ENCODE results near the gene PIN4.
"Not testable (repeated sequence)": the region's sequence is repeated elsewhere in the genome, so short reads cannot be mapped to it uniquely, and the experiment has no call there.

The PIN4 gene

GRCh38 chrX:72181178-72182125, at the start of gene PIN4:
Gene PIN4 (plus strand): TSS chrX:72181757. CDS start chrX:72181786, 29 bp downstream.
- DNase-seq: peak; percentile 86 to 97

- no peak for DNase-seq
Measured at GRCh38 chrX:72132456-72132855, 49.1 kb upstream of the PIN4 start.

- DNase-seq: no peak
Measured at GRCh38 chrX:72133851-72134546, 47.6 kb upstream of the PIN4 start.

GRCh38 chrX:72137846-72138495, 43.6 kb upstream of the PIN4 start:
- DNase-seq: no peak

GRCh38 chrX:72139538-72139937, 42.0 kb upstream of the PIN4 start:
- no peak for DNase-seq

GRCh38 chrX:72141372-72142004, 40.1 kb upstream of the PIN4 start:
- no peak for DNase-seq

GRCh38 chrX:72142094-72142793, 39.3 kb upstream of the PIN4 start:
- no peak for DNase-seq

DNA sequence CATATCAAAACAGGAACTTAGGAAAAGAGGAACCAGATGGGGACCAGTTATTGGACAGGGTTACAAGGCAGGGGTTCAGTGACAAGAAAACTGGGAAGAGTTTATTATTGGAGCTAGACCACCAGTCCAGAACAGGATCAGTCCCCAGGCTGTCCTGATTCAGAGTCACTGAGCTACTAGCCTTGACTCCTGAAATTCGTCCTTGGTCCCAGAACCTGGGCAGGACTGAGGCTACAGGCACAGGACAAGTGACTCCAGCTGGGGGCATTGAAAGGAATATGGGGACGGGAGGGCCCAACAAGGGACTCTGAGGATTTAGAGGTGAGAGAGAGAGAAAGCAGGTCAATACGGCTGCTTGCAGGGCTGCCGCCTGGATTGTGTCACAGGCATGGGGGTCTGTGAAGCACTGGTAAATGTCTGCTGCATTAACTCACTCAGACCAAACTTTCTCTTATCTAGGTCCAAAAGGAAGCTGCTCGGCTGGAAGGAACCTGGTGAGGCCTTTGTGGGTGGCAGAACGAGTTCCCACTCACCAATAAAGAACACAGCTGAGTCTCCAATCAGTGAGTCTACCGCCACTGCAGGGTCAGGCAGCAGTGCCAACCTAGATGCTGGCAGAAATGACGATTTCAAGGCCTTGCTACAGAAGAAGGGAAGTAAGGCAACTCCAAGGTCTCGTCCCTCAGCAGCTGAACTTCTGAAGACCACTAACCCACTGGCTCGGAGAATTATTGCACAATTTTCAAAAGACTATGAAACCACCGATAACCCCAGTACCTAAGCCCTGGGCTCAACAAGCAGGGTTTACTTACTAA, 38.6 kb upstream of the PIN4 start:
- no peak for DNase-seq

- no peak for DNase-seq
Measured at GRCh38 chrX:72143609-72143907, 38.0 kb upstream of the PIN4 start.

DNA sequence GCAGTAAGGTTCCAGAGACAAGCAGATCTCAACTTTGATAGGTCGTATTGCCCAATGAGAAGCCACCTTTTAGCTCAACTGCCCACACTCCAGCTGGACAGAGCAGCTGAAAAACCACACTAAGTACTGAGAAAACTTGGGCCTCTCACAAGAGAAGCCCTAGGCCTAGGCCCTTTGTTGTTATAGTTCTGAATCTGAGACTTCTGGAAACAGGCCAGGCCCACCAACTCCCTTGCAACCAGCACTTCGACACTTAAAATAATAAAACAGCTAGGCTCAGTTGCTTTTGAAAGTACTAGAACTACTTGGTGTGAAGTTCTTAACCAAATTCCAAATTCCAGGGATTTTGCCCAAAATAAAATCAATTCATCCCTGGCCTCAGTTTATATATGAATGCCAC, 36.4 kb upstream of the PIN4 start:
- no peak for DNase-seq

DNA sequence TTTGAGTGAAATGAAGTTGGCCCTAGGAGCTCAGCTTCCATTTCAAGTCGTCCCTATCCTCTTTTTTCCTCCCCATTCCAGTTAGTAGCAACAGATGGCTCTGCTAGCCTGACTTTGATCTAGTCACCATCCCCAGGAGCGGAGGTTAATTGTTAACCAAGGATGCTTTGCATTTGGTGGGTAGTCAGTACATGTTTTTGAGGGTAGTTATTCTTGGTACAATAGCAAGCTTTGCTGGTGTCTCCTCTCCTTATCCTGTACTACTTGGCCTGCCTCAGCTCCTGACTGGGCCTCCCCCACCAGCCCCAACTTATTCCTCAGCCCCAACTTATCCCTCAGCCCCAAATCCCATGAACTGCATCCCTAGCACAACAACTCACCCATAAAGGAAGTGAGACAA, 35.0 kb upstream of the PIN4 start:
- no peak for DNase-seq

DNA sequence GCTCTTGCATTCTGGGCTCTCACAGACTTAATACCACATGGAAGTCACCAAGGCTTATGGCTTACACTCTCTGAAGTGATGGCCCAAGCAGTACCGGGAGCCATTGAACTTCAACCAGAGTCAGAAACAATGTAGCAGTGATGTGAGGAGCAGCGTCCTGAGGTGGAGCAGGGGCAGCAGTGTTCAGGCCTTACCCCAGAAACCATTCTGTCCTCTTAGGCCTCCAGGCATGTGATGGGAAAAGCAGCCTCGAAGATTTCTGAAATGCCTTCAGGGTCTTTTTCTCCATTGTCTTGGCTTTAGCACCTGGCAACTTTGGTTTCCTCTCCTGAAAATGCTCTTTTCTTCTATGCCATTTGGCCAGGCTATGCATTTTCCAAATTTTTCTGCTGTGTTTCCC, 22.8 kb upstream of the PIN4 start:
- no peak for DNase-seq

DNA sequence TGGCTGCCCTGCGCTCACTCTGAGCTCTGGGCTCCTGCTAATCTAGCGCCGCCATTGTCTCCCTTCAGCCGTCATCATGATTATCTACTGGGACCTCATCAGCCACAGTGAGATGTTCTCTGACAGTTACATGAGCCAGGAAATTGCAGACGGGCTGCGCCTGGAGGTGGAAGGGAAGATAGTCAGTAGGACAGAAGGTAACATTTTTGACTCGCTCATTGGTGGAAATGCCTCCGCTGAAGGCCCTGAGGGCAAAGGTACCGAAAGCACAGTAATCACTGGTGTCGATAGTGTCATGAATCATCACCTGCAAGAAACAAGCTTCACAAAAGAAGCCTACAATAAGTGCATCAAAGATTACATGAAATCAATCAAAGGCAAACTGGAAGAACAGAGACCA, 21.8 kb upstream of the PIN4 start:
- DNase-seq: no peak

DNA sequence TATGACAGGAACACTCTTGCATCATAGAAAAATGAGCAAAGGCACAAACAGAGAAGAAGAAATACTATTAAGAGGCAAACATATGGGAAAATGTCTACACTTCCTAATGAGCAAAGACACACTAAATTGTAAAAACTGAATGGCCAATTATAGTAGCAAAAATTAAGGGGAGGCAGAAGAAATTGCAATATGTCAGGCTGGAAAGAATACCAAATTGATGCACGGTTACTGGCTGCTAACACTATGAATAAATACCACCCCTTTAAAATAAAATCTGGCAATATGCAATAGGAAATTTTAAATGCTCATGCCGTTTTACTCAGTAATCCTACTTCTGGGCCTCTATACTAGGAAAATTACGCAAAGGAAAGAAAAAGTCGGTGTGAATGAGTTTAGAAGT, 16.0 kb upstream of the PIN4 start:
- DNase-seq: no peak

DNA sequence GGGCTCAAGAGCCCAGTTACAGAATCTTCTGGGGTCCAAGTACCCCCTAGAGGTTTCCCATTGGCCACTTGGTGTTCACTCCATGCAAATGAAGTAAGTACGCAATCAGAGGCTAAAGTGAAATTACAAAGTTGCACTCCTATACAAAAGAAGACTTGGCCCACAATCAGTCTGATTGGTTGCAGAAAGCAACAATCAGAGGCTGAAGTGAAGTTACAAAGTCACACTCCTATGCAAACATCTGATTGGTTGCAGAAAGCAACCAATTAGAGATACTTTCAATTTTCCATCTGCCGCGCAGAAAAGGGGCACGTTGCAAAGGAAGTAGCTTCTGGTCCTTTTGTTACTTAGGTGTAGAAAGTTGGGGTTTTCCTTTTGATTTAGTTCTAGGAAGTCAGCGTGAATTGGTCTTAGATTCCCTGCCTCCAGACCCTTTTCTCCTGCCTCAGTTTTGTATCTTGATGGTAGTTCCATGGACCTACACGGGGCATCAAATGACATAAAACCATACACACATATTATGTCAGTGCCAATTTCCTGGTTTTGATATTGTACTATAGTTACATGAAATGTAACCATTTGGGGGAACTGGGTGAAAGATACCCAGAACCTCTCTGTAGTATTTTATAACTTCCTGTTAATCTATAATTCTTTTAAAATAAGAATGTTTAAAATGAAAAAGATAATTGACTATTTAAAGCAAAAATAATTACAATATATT, 12.4 kb upstream of the PIN4 start:
- no peak for DNase-seq

- DNase-seq: not testable (repeated sequence)
Measured at GRCh38 chrX:72176289-72176688, 5.3 kb upstream of the PIN4 start.

- peak in 1 of 2 donors; percentile 6 for DNase-seq
Measured at GRCh38 chrX:72176981-72177380, 4.6 kb upstream of the PIN4 start.

- DNase-seq: no peak
Measured at GRCh38 chrX:72180539-72180938, 1.0 kb upstream of the PIN4 start.

- DNase-seq: no peak
Measured at GRCh38 chrX:72182924-72183323, 1.4 kb downstream of the PIN4 start.

GRCh38 chrX:72201836-72202536, 20.4 kb downstream of the PIN4 start:
- no peak for DNase-seq
